DOHH2 (cell line): ENCODE measurements around the gene RXRA.

Experiments
- H3F3A ChIP-seq: fragments of 200-600 bp; sonication (generic), shearing (Covaris generic); 2 replicates; pipeline ENCODE4 v1.6.0; 2016; ENCODE audit warnings: antibody characterized with exemption, mild to moderate bottlenecking; ENCODE audit not compliant: control insufficient read depth, insufficient read depth
- H3K27ac ChIP-seq: fragments of 200-600 bp; sonication (generic); 2 replicates; pipeline ENCODE4 v1.5.1; 2014; ENCODE audit warnings: low read depth, mild to moderate bottlenecking, low read length, moderate library complexity
- H3K27me3 ChIP-seq: fragments of 200-600 bp; sonication (generic); 2 replicates; pipeline ENCODE4 v1.6.1; 2014; ENCODE audit warnings: mild to moderate bottlenecking, low read length, mixed read lengths; ENCODE audit not compliant: control insufficient read depth
- H3K36me3 ChIP-seq: fragments of 200-600 bp; sonication (generic); 2 replicates; pipeline ENCODE4 v1.6.1; 2014; ENCODE audit warnings: mild to moderate bottlenecking, low read length, moderate library complexity, mixed read lengths; ENCODE audit not compliant: control insufficient read depth
- H3K4me1 ChIP-seq: fragments of 200-600 bp; sonication (generic); 2 replicates; pipeline ENCODE4 v1.6.1; 2014; ENCODE audit warnings: mild to moderate bottlenecking, low read length, mixed read lengths; ENCODE audit not compliant: control insufficient read depth
- H3K4me2 ChIP-seq: fragments of 200-600 bp; sonication (generic); 2 replicates; pipeline ENCODE4 v1.6.0; 2014; ENCODE audit warnings: mild to moderate bottlenecking, low read length, moderate library complexity
- H3K4me3 ChIP-seq: fragments of 200-600 bp; sonication (generic); 2 replicates; pipeline ENCODE4 v1.5.1; 2014; ENCODE audit warnings: mild to moderate bottlenecking, low read length, mixed read lengths
- H3K79me2 ChIP-seq: fragments of 200-600 bp; sonication (generic); 2 replicates; pipeline ENCODE4 v1.6.1; 2014; ENCODE audit warnings: mild to moderate bottlenecking, low read length, mixed read lengths; ENCODE audit not compliant: control insufficient read depth
- H3K9me2 ChIP-seq: fragments of 200-600 bp; sonication (generic); replicated peaks from 2 replicates; pipeline ENCODE4 v1.6.1; 2014; ENCODE audit warnings: mild to moderate bottlenecking, low read length, mixed read lengths; ENCODE audit not compliant: control insufficient read depth
- H3K9me3 ChIP-seq: fragments of 200-600 bp; sonication (generic); 2 replicates; pipeline ENCODE4 v1.6.1; 2014; ENCODE audit warnings: antibody characterized with exemption, low read length, mixed read lengths; ENCODE audit not compliant: control insufficient read depth, insufficient read depth
- H4K20me1 ChIP-seq: fragments of 200-600 bp; sonication (generic); 2 replicates; pipeline ENCODE4 v1.6.0; 2014; ENCODE audit warnings: low read depth, mild to moderate bottlenecking, antibody characterized with exemption, low read length, moderate library complexity; ENCODE audit not compliant: control insufficient read depth, insufficient read depth
- EZH2phosphoT487 ChIP-seq: fragments of 200-600 bp; sonication (generic); IDR thresholded peaks from 2 replicates; pipeline ENCODE4 v1.6.1; 2017; ENCODE audit warnings: borderline replicate concordance, mild to moderate bottlenecking, antibody characterized with exemption, low read length, moderate library complexity, mixed read lengths
- TF ChIP-seq, protein P1 (sequence below): fragments of 200-600 bp; sonication (generic); IDR thresholded peaks from one replicate; pipeline ENCODE4 v1.5.1; 2014; ENCODE audit warnings: antibody characterized with exemption, mild to moderate bottlenecking, low read depth, low read length; ENCODE audit not compliant: poor library complexity, severe bottlenecking

The RXRA gene

GRCh38 chr9:134377976-134378375 is 51.7 kb downstream of the RXRA start:
- Histone ChIP-seq H3K4me2 (no peak overlapping the region), H3K4me1 (no peaks in the 10 kb centered on the region)

GRCh38 chr9:134378901-134379338 is 52.7 kb downstream of the RXRA start:
- Histone ChIP-seq H3K4me3 (no peak overlapping the region), H3K79me2 (no peaks in the 10 kb centered on the region), H3K36me3 (no peaks in the 10 kb centered on the region), H3F3A (no peaks in the 10 kb centered on the region), H3K27ac (no peak overlapping the region), H3K9me3 (no peaks in the 10 kb centered on the region), H3K4me1 (no peaks in the 10 kb centered on the region), H3K27me3 (no peaks in the 10 kb centered on the region), H3K4me2 (no peak overlapping the region), H3K9me2 (no peaks in the 10 kb centered on the region), H4K20me1 (no peaks in the 10 kb centered on the region)
- TF ChIP-seq, protein P1, sequence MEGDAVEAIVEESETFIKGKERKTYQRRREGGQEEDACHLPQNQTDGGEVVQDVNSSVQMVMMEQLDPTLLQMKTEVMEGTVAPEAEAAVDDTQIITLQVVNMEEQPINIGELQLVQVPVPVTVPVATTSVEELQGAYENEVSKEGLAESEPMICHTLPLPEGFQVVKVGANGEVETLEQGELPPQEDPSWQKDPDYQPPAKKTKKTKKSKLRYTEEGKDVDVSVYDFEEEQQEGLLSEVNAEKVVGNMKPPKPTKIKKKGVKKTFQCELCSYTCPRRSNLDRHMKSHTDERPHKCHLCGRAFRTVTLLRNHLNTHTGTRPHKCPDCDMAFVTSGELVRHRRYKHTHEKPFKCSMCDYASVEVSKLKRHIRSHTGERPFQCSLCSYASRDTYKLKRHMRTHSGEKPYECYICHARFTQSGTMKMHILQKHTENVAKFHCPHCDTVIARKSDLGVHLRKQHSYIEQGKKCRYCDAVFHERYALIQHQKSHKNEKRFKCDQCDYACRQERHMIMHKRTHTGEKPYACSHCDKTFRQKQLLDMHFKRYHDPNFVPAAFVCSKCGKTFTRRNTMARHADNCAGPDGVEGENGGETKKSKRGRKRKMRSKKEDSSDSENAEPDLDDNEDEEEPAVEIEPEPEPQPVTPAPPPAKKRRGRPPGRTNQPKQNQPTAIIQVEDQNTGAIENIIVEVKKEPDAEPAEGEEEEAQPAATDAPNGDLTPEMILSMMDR, result no peak
- TF ChIP-seq EZH2phosphoT487, result no peak

More at GRCh38 chr9:134377976-134378375, 51.7 kb downstream of the RXRA start:
- Histone ChIP-seq H4K20me1 (no peaks in the 10 kb centered on the region), H3K27me3 (no peaks in the 10 kb centered on the region), H3K27ac (no peak overlapping the region), H3K9me2 (no peaks in the 10 kb centered on the region), H3F3A (no peaks in the 10 kb centered on the region), H3K79me2 (no peaks in the 10 kb centered on the region), H3K36me3 (no peaks in the 10 kb centered on the region), H3K9me3 (no peaks in the 10 kb centered on the region), H3K4me3 (no peak overlapping the region)
- TF ChIP-seq EZH2phosphoT487, result no peak
- TF ChIP-seq, protein P1, result no peak

GRCh38 chr9:134379831-134380365 is 53.6 kb downstream of the RXRA start:
- no peaks in the 10 kb centered on the region for H4K20me1 ChIP-seq
- H3K4me2 ChIP-seq, result no peak overlapping the region

More at GRCh38 chr9:134379831-134380365, 53.6 kb downstream of the RXRA start:
- Histone ChIP-seq H3K79me2 (no peaks in the 10 kb centered on the region), H3K9me3 (no peaks in the 10 kb centered on the region), H3K9me2 (no peaks in the 10 kb centered on the region), H3K27ac (no peak overlapping the region), H3K4me3 (no peak overlapping the region), H3K4me1 (no peaks in the 10 kb centered on the region), H3K27me3 (no peaks in the 10 kb centered on the region), H3K36me3 (no peaks in the 10 kb centered on the region), H3F3A (no peaks in the 10 kb centered on the region)
- TF ChIP-seq, protein P1, result no peak
- TF ChIP-seq EZH2phosphoT487, result no peak
